Sigmoid colon (tissue), 4 donors: ENCODE data around the gene COL5A1.

Experiments used
- CTCF ChIP-seq, 4 experiments: fragments of 450-650 bp in 3 of 4; fragments of 200-600 bp in 1 of 4; IDR thresholded peaks; one replicate each; pipeline ENCODE4 v1.5.1; 2016 to 2019; ENCODE audit warnings: antibody characterized with exemption in 4 of 4, mild to moderate bottlenecking in 3 of 4, moderate library complexity in 2 of 4
- EP300 ChIP-seq, 4 donors: sonication (generic); formaldehyde crosslinking; IDR thresholded peaks; one replicate each; pipeline ENCODE4 v1.6.1; 2017; ENCODE audit warnings: antibody characterized with exemption in 4 of 4
- POLR2A ChIP-seq, 2 donors: fragments of 450-650 bp; IDR thresholded peaks; one replicate each; pipeline ENCODE4 v1.6.1; 2016; ENCODE audit warnings: antibody characterized with exemption in 2 of 2, mild to moderate bottlenecking in 2 of 2, moderate library complexity in 2 of 2

GRCh38 chr9:134875371-134875770, 233.8 kb downstream of the COL5A1 start:
- TF ChIP-seq CTCF (IDR thresholded peaks at IDR 0.05) (no peak), EP300 (IDR thresholded peaks at IDR 0.05) (no peak), POLR2A (IDR thresholded peaks at IDR 0.05) (no peak)
